Upper lobe of left lung (tissue), 4 donors: Measurements from ENCODE around the gene DNAH1.

Experiments
- CTCF ChIP-seq, 6 experiments: fragments of 450-650 bp in 4 of 6; fragments of 200-600 bp in 2 of 6; sonication (generic) in 2 of 6; IDR thresholded peaks; one replicate each; pipeline ENCODE4 v1.5.1; 2016 to 2019; ENCODE audit warnings: antibody characterized with exemption in 6 of 6
- EP300 ChIP-seq, 4 donors: sonication (generic); formaldehyde crosslinking; IDR thresholded peaks; one replicate each; pipeline ENCODE4 v1.5.1; 2017; ENCODE audit warnings: antibody characterized with exemption in 4 of 4, control low read depth in 2 of 4
- POLR2AphosphoS5 ChIP-seq, 2 donors: sonication (generic); formaldehyde crosslinking; IDR thresholded peaks; one replicate each; pipeline ENCODE4 v1.5.1; 2017; ENCODE audit warnings: antibody characterized with exemption in 2 of 2

DNA sequence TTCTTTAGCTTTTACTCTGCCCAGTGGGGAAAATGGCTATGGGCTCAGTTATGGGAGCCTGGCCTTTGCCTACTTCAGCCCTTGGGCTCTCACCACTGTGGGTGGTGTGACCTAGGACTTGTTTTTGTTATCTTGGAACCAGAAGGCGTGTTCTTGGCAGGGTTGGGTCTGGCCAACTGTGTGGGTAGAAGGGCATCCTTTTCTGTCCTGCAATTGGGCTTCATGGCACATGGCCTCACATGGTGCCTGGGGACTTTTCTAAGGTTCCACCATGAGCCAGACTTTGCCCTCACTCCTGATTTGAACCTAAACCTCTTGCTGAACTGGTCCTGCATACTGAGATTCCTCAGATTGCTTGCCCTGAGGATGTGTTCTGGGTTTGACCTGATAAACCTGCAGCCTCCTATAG, 26.8 kb upstream of the DNAH1 start:
- TF ChIP-seq EP300 (IDR thresholded peaks at IDR 0.05) = no peak
- no peak for TF ChIP-seq POLR2AphosphoS5 (IDR thresholded peaks at IDR 0.05)
- no peak for TF ChIP-seq CTCF (IDR thresholded peaks at IDR 0.05)
